Prostate gland (tissue), 2 donors: ENCODE measurements around the gene ANKRD63. TPM values are rescaled to one million over a fixed set of nuclear protein-coding genes. Genes with fewer than 3 reads are reported as not detected.

ENCODE experiments used
- DNase-seq: peaks from one replicate; pipeline ENCODE4 v3.0.0-alpha.2; 2019; ENCODE audit warnings: low spot score
- H3K27ac ChIP-seq, 2 donors: fragments of 200-600 bp; sonication (generic); 2 replicates each; pipeline ENCODE4 v1.5.1; 2017 to 2019
- H3K27me3 ChIP-seq: fragments of 200-600 bp; sonication (generic); replicated peaks from 2 replicates; pipeline ENCODE4 v1.5.1; 2019; ENCODE audit not compliant: insufficient read depth
- H3K36me3 ChIP-seq, 2 donors: fragments of 200-600 bp; sonication (generic); 1 replicate in 1 of 2; 2 replicates in 1 of 2; pipeline versions ENCODE4 v1.5.1 to v1.8.1; 2017 to 2019
- H3K4me1 ChIP-seq: fragments of 200-600 bp; sonication (generic); replicated peaks from 2 replicates; pipeline ENCODE4 v1.5.1; 2019
- H3K4me3 ChIP-seq, 2 donors: fragments of 200-600 bp; sonication (generic); 2 replicates each; pipeline ENCODE4 v1.5.1; 2017 to 2019
- H3K9me3 ChIP-seq: fragments of 200-600 bp; sonication (generic); 2 replicates; pipeline ENCODE4 v1.5.1; 2017
- POLR2A ChIP-seq: fragments of 450-650 bp; IDR thresholded peaks from one replicate; pipeline ENCODE4 v1.6.1; 2016; ENCODE audit warnings: antibody characterized with exemption, mild to moderate bottlenecking
- POLR2AphosphoS5 ChIP-seq: sonication (generic); formaldehyde crosslinking; IDR thresholded peaks from one replicate; pipeline ENCODE4 v1.6.1; 2017; ENCODE audit warnings: antibody characterized with exemption
- WGBS: methylation state at CpG from one replicate; pipeline ENCODE4 v1.1.5; 2018; 5-methylcytosine and 5-hydroxymethylcytosine counted together
- intact Hi-C: fragments of 100-400 bp; cut with DNase I; formaldehyde crosslinking; loops from one replicate; pipeline ENCODE4 v1.14.2; 2022
- total RNA-seq, 2 donors: library from RNA; depleted of rRNA; stranded (reverse); fragments of >200 nt; gene quantifications; one replicate each; pipeline ENCODE4 v1.1.0, GENCODE V29; 2016
- TF ChIP-seq, protein P1 (sequence below), 4 experiments: fragments of 200-600 bp in 2 of 4; fragments of 450-650 bp in 2 of 4; sonication (generic) in 2 of 4; IDR thresholded peaks; 1 replicate in 3 of 4; 2 replicates in 1 of 4; pipeline ENCODE4 v1.5.1; 2016 to 2019; ENCODE audit warnings: antibody characterized with exemption in 4 of 4, mild to moderate bottlenecking in 2 of 4, moderate library complexity in 2 of 4

The ANKRD63 gene
- total RNA-seq, 2 donors from 2014 or later, result 2.7 TPM; not detected in 1

DNA sequence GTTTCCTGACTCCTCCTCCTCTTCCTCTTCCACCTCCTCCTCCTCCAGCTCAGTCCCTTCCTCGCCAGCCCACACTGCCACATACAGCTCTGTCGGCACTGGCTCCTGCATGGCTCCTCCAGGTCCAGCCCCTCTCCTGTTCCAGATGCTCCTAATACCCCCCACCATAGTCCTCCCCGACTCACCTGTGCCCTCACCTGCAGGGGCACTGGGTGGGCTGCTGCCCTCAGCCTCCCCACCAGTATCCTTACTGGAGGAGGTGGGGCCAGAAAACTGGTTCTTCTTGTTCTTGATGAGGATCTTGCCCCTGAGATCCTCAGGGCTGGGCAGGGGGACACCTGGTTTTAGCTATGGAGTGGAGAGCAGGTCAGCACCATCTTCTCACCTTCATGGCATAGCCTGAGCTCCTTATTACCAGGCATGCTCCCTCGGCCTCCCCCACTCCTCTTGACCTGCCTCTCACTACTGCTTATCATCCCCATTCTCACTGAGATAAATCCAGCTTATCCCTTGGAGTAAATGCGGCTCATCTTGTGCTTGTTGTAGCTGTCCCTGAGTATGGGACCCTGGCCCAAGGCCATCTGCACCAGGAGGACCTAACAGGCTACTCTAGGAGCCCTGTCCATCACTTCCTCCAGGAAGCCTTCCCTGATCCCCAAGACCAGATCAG lies 13.8 kb upstream of the ANKRD63 start:
- H3K27ac ChIP-seq, result no peak overlapping the region
- 69% methylated on average over 5 of the region's 5 CpGs for WGBS
- TF ChIP-seq POLR2AphosphoS5, result no peak
- no peak for TF ChIP-seq POLR2A
- TF ChIP-seq, protein P1, sequence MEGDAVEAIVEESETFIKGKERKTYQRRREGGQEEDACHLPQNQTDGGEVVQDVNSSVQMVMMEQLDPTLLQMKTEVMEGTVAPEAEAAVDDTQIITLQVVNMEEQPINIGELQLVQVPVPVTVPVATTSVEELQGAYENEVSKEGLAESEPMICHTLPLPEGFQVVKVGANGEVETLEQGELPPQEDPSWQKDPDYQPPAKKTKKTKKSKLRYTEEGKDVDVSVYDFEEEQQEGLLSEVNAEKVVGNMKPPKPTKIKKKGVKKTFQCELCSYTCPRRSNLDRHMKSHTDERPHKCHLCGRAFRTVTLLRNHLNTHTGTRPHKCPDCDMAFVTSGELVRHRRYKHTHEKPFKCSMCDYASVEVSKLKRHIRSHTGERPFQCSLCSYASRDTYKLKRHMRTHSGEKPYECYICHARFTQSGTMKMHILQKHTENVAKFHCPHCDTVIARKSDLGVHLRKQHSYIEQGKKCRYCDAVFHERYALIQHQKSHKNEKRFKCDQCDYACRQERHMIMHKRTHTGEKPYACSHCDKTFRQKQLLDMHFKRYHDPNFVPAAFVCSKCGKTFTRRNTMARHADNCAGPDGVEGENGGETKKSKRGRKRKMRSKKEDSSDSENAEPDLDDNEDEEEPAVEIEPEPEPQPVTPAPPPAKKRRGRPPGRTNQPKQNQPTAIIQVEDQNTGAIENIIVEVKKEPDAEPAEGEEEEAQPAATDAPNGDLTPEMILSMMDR (IDR thresholded peaks at IDR 0.05), result no peak
- no peaks in the 10 kb centered on the region for H3K4me1 ChIP-seq
- H3K4me3 ChIP-seq, result no peak overlapping the region
- H3K36me3 ChIP-seq, result no peaks in the 10 kb centered on the region
- H3K9me3 ChIP-seq, result no peaks in the 10 kb centered on the region
- intact Hi-C loops, result no loop called here
- H3K27me3 ChIP-seq, result no peaks in the 10 kb centered on the region
- no peak for DNase-seq

DNA sequence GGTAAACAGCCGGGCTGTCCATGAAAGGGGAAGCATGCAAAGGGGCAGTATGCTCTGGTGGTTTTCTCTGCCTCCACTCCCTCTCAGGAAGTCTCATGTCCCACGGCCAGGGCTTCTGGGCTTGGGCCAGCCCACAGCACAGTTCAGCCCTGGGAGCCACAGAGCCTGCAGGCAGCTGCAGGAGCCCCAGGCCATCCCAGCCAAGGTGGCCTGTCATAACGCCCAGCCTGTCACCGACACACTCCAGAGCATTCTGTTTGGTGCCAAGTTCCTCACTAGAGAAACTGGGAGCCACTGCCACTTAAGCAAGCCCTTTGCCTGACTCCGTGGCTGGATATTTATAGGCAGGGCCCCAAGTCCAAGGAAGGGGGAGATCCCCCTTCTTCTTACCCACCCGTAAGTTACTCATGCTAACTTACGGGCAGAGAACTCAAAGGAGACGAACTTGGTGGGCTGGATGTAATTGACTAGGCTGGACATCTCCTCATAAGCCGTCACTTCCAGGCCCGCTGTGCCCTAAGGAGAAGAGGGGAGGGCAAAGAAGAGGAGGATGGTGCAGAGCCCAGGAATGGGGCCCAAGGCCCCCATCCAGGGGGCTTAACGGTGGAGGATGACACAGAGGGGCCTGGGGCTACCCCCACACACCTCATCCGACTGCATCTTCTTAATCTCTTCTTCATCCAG lies 13.2 kb upstream of the ANKRD63 start:
- intact Hi-C loops, result no loop called here
- WGBS, result 62% methylated on average over 12 of the region's 12 CpGs
- no peak for TF ChIP-seq POLR2AphosphoS5
- TF ChIP-seq, protein P1 (IDR thresholded peaks at IDR 0.05), result no peak
- TF ChIP-seq POLR2A, result no peak
- no peak overlapping the region for H3K27ac ChIP-seq
- H3K4me1 ChIP-seq, result no peaks in the 10 kb centered on the region
- no peak overlapping the region for H3K4me3 ChIP-seq
- DNase-seq, result no peak
- H3K27me3 ChIP-seq, result no peaks in the 10 kb centered on the region
- H3K36me3 ChIP-seq, result no peaks in the 10 kb centered on the region
- no peaks in the 10 kb centered on the region for H3K9me3 ChIP-seq

DNA sequence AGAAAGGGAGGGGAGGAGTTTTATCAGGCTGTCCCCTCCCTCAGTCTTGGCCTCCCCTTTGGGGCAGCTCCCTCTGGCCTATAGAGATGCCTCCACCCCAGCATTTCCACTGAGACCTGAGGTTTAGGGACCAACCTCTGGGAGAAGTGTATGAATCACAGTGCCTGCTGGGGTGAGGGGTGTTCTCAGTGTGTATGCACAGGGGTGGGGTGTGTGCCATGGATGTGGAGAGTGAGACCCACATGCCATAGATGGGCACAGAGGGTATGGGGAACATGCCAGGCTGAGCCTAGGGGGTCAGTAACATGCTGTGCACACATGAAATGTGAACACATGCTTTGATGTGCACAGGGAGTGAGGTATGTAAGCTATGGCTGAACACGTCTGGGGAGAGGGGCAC lies 12.4 kb upstream of the ANKRD63 start:
- TF ChIP-seq, protein P1 (IDR thresholded peaks at IDR 0.05), result no peak
- H3K27me3 ChIP-seq, result no peaks in the 10 kb centered on the region
- no peak overlapping the region for H3K4me3 ChIP-seq
- no peak overlapping the region for H3K27ac ChIP-seq
- H3K36me3 ChIP-seq, result no peaks in the 10 kb centered on the region
- no peak for DNase-seq
- 86% methylated on average over 1 of the region's 1 CpG for WGBS
- no peaks in the 10 kb centered on the region for H3K9me3 ChIP-seq
- no peaks in the 10 kb centered on the region for H3K4me1 ChIP-seq
- intact Hi-C loops, result no loop called here

DNA sequence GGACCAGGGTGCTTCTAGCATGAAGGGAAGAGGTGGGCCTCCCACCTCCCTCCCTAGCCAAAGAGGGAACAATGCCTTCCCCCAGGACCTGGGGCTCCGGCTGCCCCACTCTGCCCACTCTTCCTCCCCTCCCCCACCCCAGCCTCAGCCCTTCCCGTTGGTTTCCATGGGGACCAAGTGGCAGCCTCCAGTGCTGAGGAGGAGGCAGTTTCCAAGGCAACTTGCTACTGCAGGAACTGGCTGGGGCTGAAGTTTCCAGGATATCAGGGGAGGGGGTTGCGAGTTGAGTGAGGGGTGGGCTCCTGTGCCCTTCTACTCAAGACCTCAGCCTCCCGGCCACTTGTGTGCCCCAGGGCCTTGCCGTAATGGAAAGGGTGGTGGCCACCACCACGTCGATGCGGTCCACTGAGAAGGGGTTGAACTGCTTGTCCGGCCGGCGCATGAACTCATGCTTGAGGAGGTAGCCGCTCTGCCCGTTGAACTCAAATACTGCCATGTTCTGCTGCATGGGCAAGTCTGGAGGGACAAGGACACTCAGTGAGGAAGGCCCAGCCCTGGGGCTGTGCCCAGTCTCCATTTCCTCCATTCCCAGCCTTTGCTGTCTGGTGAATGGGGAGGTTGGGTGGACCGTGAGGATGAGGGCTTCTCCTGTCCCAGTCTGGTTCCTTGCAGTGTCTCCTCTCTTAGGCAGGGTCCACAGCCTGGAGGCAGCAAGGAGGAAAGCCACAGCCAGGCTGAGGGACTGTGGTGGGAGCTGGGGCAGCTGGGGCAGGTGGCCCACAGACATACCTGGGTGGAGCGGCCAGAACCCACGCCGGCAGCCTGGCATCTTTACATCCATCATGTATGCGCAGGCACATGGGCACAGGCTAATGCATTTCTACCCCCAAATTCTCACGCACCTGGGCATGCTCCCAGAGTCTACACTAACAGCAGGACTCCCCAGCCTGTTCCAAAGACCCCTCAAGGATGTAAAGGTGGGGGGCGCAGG lies 11.3 kb upstream of the ANKRD63 start:
- Histone ChIP-seq H3K9me3 (no peaks in the 10 kb centered on the region), H3K27me3 (no peaks in the 10 kb centered on the region), H3K27ac (no peak overlapping the region), H3K36me3 (no peaks in the 10 kb centered on the region), H3K4me1 (no peaks in the 10 kb centered on the region), H3K4me3 (no peak overlapping the region)
- TF ChIP-seq POLR2AphosphoS5, result no peak
- TF ChIP-seq POLR2A, result no peak
- TF ChIP-seq, protein P1 (IDR thresholded peaks at IDR 0.05), result no peak
- no peak for DNase-seq
- intact Hi-C loops, result no loop called here
- 87% methylated on average over 20 of the region's 20 CpGs for WGBS
